ENCODE results near the gene KIF26B.

DNA sequence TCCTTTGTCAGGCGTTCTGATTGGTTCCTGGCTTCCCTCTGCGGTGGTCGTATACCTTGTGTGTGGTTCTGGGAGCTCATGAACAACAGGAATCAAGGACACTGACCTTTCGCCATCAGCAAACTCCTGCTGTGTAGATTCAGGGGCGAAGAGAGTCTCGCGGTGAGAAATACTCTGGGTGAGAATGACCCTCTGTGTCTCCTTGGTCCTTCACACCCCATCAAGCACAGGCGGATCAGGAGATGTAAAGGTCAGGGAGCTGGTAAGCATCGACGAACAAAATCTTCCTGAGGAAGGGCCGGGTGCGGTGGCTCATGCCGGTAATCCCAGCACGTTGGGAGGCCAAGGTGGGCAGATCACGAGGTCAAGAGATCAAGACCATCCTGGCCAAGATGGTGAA, 207.2 kb downstream of the KIF26B start:
- TF ChIP-seq POLR2A (IDR thresholded peaks at IDR 0.05; ENCODE audit: low read depth, low read length) (no peak), SPI1 (IDR thresholded peaks at IDR 0.05; ENCODE audit: low read depth, low read length) (no peak), POLR2AphosphoS5 (IDR thresholded peaks at IDR 0.05; ENCODE audit: low read depth, low read length) (no peak), TAF1 (IDR thresholded peaks at IDR 0.05; ENCODE audit: low read depth, low read length) (no peak), PAX5 (IDR thresholded peaks at IDR 0.05; ENCODE audit: insufficient read depth, low read length, severe bottlenecking) (no peak)
